ENCODE results near the gene TGM1.
A peak's percentile ranks its signal among the peaks of the same experiment; 100 is the strongest.

TGM1 gene

GRCh38 chr14:24274101-24274543 lies 11.1 kb upstream of the TGM1 start:
- H3K4me1 ChIP-seq (ENCODE audit: control insufficient read depth, insufficient read depth, low read length): peaks cover 3% of the 10 kb centered on the region; the same call in 1 of the 2 replicates
- CTCF ChIA-PET: interaction anchor here (0.9 to 1.8 kb wide), 4 partner anchors 19 to 31 kb away, joined by 5 to 14 read pairs (median 8); partner anchors contain the start of gene TINF2
- POLR2A ChIA-PET: interaction anchor here (0.7 kb wide), 2 partner anchors 9 to 22 kb away, joined by 3 to 4 read pairs; no protein-coding TSS in a partner anchor
- no peak overlapping the region for H3K4me3 ChIP-seq (ENCODE audit: low read depth, low read length)
- TF ChIP-seq GFI1B (tag by site-specific recombination; IDR thresholded peaks at IDR 0.05) (no peak), ZNF701 (tag by site-specific recombination; IDR thresholded peaks at IDR 0.05) (no peak), ZBTB17 (tag by site-specific recombination; IDR thresholded peaks at IDR 0.05) (0 out of 2 replicates have a peak, but pooled peaks have one; percentile 44), ZNF473 (tag by site-specific recombination; IDR thresholded peaks at IDR 0.05) (no peak), CTCF (tag by site-specific recombination; IDR thresholded peaks at IDR 0.05) (no peak), ZNF423 (tag by site-specific recombination; IDR thresholded peaks at IDR 0.05) (no peak)
- H3K9me3 ChIP-seq (ENCODE audit: control insufficient read depth, insufficient read depth, low read depth, low read length): no peaks in the 10 kb centered on the region
- no peak overlapping the region for H3K27ac ChIP-seq (ENCODE audit: extremely low read depth, low read depth, low read length)
- H3K36me3 ChIP-seq (ENCODE audit: control insufficient read depth in 2 of 2, insufficient read depth in 1 of 2, low read length in 2 of 2): peaks cover 0 to 6% of the 10 kb centered on the region in 2 experiments; a peak in 1 of 3 replicates

GRCh38 chr14:24273422-24273998 lies 10.5 kb upstream of the TGM1 start:
- Histone ChIP-seq H3K4me1 (ENCODE audit: control insufficient read depth, insufficient read depth, low read length) (peaks cover 3% of the 10 kb centered on the region; the same call in 1 of the 2 replicates), H3K4me3 (ENCODE audit: low read depth, low read length) (no peak overlapping the region), H3K27ac (ENCODE audit: extremely low read depth, low read depth, low read length) (no peak overlapping the region), H3K9me3 (ENCODE audit: control insufficient read depth, insufficient read depth, low read depth, low read length) (no peaks in the 10 kb centered on the region), H3K36me3 (ENCODE audit: control insufficient read depth in 2 of 2, insufficient read depth in 1 of 2, low read length in 2 of 2) (peaks cover 0 to 12% of the 10 kb centered on the region in 2 experiments; a peak in 1 of 3 replicates)
- ChIA-PET POLR2A (interaction anchor here (0.7 to 1.2 kb wide), 2 partner anchors 10 to 24 kb away, joined by 3 read pairs; no protein-coding TSS in a partner anchor), CTCF (interaction anchor here (0.9 to 1.8 kb wide), 4 partner anchors 19 to 31 kb away, joined by 5 to 14 read pairs (median 8); partner anchors contain the start of gene TINF2)
- TF ChIP-seq ZSCAN16 (tag by site-specific recombination; IDR thresholded peaks at IDR 0.05): no peak
- no peak for TF ChIP-seq ZNF513 (tag by site-specific recombination; IDR thresholded peaks at IDR 0.05)
- no peak for TF ChIP-seq PBX3 (CRISPR knock-in tag; IDR thresholded peaks at IDR 0.05)
- TF ChIP-seq ZFHX2 (tag by site-specific recombination; conservative IDR thresholded peaks at IDR 0.05): no peak
- TF ChIP-seq ZNF37A (tag by site-specific recombination; IDR thresholded peaks at IDR 0.05): no peak
- TF ChIP-seq ZNF350 (tag by site-specific recombination; IDR thresholded peaks at IDR 0.05): no peak
- TF ChIP-seq KLF1 (tag by site-specific recombination; IDR thresholded peaks at IDR 0.05): no peak
- TF ChIP-seq SP3 (tag by site-specific recombination; IDR thresholded peaks at IDR 0.05): no peak
- TF ChIP-seq BCL11A (tag by site-specific recombination; IDR thresholded peaks at IDR 0.05; ENCODE audit: low read depth): no peak
- TF ChIP-seq ZSCAN30 (tag by site-specific recombination; IDR thresholded peaks at IDR 0.05): no peak
- no peak for TF ChIP-seq ZNF747 (tag by site-specific recombination; IDR thresholded peaks at IDR 0.05)
- no peak for TF ChIP-seq ZNF76 (tag by site-specific recombination; IDR thresholded peaks at IDR 0.05; ENCODE audit: borderline replicate concordance, low read depth)
- no peak for TF ChIP-seq ZNF16 (tag by site-specific recombination; IDR thresholded peaks at IDR 0.05; ENCODE audit: low read depth)
- TF ChIP-seq ZNF398 (tag by site-specific recombination; IDR thresholded peaks at IDR 0.05): no peak
- TF ChIP-seq ZBTB6 (tag by site-specific recombination; IDR thresholded peaks at IDR 0.05): no peak
- TF ChIP-seq ZNF501 (tag by site-specific recombination; IDR thresholded peaks at IDR 0.05): no peak

All from HEK293 (cell line).